ENCODE results near the gene ACSF2. TPM values are rescaled to one million over a fixed set of nuclear protein-coding genes. Genes with fewer than 3 reads are reported as not detected.

Gene ACSF2
- total and polyA plus RNA-seq, 2 of the 13 experiments (the other 11 are each of a cell fraction or from before 2014, with no cell fraction given) = 87.3 to 109 TPM

GRCh38 chr17:50397111-50397918, 28.7 kb upstream of the ACSF2 start, which contains the start of gene LRRC59 (continued):
- TF ChIP-seq ZNF260 (CRISPR knock-in tag; IDR thresholded peaks at IDR 0.05; ENCODE audit: borderline replicate concordance, low read depth) (no peak), ZFP36L2 (CRISPR knock-in tag; IDR thresholded peaks at IDR 0.05) (no peak), SRSF1 (optimal IDR thresholded peaks at IDR 0.05; ENCODE audit: low read depth, low read length) (no peak), CREB1 (IDR thresholded peaks at IDR 0.05) (peak; percentile 95), CREB1 (CRISPR knock-in tag; IDR thresholded peaks at IDR 0.05) (peak; percentile 95), RBM22 (optimal IDR thresholded peaks at IDR 0.05; ENCODE audit: low read length) (no peak), EED (CRISPR knock-in tag; IDR thresholded peaks at IDR 0.05) (peak; percentile 96), THAP8 (CRISPR knock-in tag; IDR thresholded peaks at IDR 0.05; ENCODE audit: borderline replicate concordance) (peak; percentile 98), PHF20 (CRISPR knock-in tag; IDR thresholded peaks at IDR 0.05) (peak; percentile 98), ZNF768 (CRISPR knock-in tag; IDR thresholded peaks at IDR 0.05) (peak; percentile 88), ATM (IDR thresholded peaks at IDR 0.05; ENCODE audit: borderline replicate concordance) (no peak), ZNF552 (CRISPR knock-in tag; IDR thresholded peaks at IDR 0.05; ENCODE audit: borderline replicate concordance) (peak; percentile 97), ASH2L (IDR thresholded peaks at IDR 0.05; ENCODE audit: insufficient read length, low read depth, low read length) (peak; percentile 91), LCORL (IDR thresholded peaks at IDR 0.05) (no peak), LCORL (CRISPR knock-in tag; IDR thresholded peaks at IDR 0.05) (peak; percentile 97), ZMAT3 (CRISPR knock-in tag; conservative IDR thresholded peaks at IDR 0.05) (peak; percentile 98), SAP130 (CRISPR knock-in tag; IDR thresholded peaks at IDR 0.05; ENCODE audit: low read depth) (peak; percentile 100), TERF1 (CRISPR knock-in tag; IDR thresholded peaks at IDR 0.05) (0 out of 2 replicates have a peak, but pooled peaks have one; percentile 73), ZNF746 (CRISPR knock-in tag; IDR thresholded peaks at IDR 0.05) (peak; percentile 81; the same call in 1 of the 2 replicates)
- TF ChIP-seq, protein P1, sequence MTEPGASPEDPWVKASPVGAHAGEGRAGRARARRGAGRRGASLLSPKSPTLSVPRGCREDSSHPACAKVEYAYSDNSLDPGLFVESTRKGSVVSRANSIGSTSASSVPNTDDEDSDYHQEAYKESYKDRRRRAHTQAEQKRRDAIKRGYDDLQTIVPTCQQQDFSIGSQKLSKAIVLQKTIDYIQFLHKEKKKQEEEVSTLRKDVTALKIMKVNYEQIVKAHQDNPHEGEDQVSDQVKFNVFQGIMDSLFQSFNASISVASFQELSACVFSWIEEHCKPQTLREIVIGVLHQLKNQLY (CRISPR knock-in tag; IDR thresholded peaks at IDR 0.05) = peak; percentile 61; the same call in 1 of the 2 replicates
- TF ChIP-seq, protein P2, sequence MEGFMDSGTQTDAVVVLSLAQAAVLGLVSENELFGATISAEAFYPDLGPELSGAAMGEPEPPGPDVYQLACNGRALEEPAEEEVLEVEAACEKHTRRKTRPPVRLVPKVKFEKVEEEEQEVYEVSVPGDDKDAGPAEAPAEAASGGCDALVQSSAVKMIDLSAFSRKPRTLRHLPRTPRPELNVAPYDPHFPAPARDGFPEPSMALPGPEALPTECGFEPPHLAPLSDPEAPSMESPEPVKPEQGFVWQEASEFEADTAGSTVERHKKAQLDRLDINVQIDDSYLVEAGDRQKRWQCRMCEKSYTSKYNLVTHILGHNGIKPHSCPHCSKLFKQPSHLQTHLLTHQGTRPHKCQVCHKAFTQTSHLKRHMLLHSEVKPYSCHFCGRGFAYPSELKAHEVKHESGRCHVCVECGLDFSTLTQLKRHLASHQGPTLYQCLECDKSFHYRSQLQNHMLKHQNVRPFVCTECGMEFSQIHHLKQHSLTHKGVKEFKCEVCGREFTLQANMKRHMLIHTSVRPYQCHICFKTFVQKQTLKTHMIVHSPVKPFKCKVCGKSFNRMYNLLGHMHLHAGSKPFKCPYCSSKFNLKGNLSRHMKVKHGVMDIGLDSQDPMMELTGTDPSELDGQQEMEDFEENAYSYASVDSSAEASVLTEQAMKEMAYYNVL (CRISPR knock-in tag; IDR thresholded peaks at IDR 0.05; ENCODE audit: borderline replicate concordance) = peak; percentile 82
- TF ChIP-seq, protein P3, sequence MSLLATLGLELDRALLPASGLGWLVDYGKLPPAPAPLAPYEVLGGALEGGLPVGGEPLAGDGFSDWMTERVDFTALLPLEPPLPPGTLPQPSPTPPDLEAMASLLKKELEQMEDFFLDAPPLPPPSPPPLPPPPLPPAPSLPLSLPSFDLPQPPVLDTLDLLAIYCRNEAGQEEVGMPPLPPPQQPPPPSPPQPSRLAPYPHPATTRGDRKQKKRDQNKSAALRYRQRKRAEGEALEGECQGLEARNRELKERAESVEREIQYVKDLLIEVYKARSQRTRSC (CRISPR knock-in tag; IDR thresholded peaks at IDR 0.05; ENCODE audit: low read depth) = peak; percentile 89

All from HepG2 (cell line).